ENCODE results near the gene UNC13B. TPM values are rescaled to one million over a fixed set of nuclear protein-coding genes. Genes with fewer than 3 reads are reported as not detected.

Gene UNC13B
- total RNA-seq, 1 donor = 25.3 TPM

DNA sequence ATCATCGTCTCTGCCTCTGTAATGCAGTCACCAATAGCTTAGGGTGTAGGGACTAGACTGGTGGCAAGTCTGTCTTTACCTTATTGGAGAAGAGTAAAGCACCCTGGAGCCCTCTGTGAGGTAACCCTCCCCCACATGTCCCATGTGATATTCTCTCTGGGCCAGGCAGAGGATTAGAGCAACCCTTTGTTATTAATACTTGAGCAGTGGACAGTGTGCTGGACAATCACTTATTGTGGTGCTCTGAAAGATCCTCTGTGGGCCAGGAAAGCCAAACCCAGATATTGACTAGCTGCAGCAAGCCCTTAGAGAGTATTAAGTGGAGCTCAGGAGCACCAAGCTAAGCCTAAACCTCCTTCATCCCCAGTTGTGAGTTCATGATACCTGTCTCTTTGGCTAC lies 188.4 kb downstream of the UNC13B start:
- H3K4me2 ChIP-seq (ENCODE audit: insufficient read depth, low read length) = peak overlapping the region; percentile 52
- DNase-seq (ENCODE audit: insufficient read length, low spot score, missing footprints) = no peak

DNA sequence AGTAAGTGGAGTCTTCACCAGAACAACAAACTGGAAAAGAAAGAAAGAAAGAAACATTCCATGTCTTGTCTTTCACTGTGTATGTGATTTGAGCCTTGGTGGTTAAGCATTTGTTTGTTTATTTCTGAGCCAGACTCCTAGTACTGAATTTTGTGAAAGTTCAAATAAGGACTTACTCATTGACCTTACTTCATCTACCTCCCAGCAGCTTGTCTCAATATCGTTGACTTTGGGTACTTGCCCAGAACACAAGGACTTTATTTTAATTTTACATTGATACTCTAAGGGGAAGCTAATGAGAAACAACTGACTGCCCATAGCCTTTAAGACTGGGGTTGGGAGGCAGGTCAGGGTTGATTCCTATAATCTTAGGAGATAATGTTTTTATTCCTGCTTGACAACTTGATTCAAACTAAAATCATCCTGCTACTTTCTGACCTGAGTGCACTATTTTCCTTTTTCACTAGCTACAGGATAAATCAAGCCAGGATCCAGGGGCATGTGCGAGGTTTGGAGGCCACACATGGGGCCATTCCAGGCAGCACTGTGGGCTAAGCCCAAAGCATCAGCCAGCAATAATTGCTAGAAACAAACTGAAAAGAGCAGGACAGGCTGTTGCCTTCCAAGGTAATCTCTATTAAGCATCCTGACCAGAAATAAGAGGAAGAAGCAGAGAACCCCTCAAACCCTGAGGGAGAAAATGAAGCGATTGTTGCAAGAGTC lies 189.2 kb downstream of the UNC13B start:
- no peak overlapping the region for H2AFZ ChIP-seq (ENCODE audit: low read length)
- no peaks in the 10 kb centered on the region for H4K20me1 ChIP-seq (ENCODE audit: insufficient read depth, low read length)
- no peaks in the 10 kb centered on the region for H3K79me2 ChIP-seq (ENCODE audit: insufficient read depth, low read length)
- H3K9me3 ChIP-seq (ENCODE audit: low read depth, low read length) = no peaks in the 10 kb centered on the region
- H3K36me3 ChIP-seq (ENCODE audit: insufficient read depth, low read length) = no peaks in the 10 kb centered on the region
- DNase-seq (ENCODE audit: insufficient read length, low spot score, missing footprints) = no peak
- peak overlapping the region; percentile 52 for H3K4me2 ChIP-seq (ENCODE audit: insufficient read depth, low read length)
- H3K27me3 ChIP-seq (ENCODE audit: insufficient read depth, low read length) = no peaks in the 10 kb centered on the region
- no peak for TF ChIP-seq CTCF (IDR thresholded peaks at IDR 0.05; ENCODE audit: extremely low read depth, low read depth, low read length)
- no peak overlapping the region for H3K4me3 ChIP-seq (ENCODE audit: insufficient read depth, low read length)
- H3K4me1 ChIP-seq (ENCODE audit: insufficient read depth, low read length) = peaks cover 26% of the 10 kb centered on the region
- peak overlapping the region; percentile 7 for H3K27ac ChIP-seq (ENCODE audit: low read depth, low read length)

More for the DNA sequence above, 188.4 kb downstream of the UNC13B start:
- no peaks in the 10 kb centered on the region for H3K9me3 ChIP-seq (ENCODE audit: low read depth, low read length)
- TF ChIP-seq CTCF (IDR thresholded peaks at IDR 0.05; ENCODE audit: extremely low read depth, low read depth, low read length) = no peak
- no peak overlapping the region for H3K4me3 ChIP-seq (ENCODE audit: insufficient read depth, low read length)
- H3K36me3 ChIP-seq (ENCODE audit: insufficient read depth, low read length) = no peaks in the 10 kb centered on the region
- no peaks in the 10 kb centered on the region for H4K20me1 ChIP-seq (ENCODE audit: insufficient read depth, low read length)
- no peaks in the 10 kb centered on the region for H3K27me3 ChIP-seq (ENCODE audit: insufficient read depth, low read length)
- H2AFZ ChIP-seq (ENCODE audit: low read length) = no peak overlapping the region
- H3K79me2 ChIP-seq (ENCODE audit: insufficient read depth, low read length) = no peaks in the 10 kb centered on the region
- peak overlapping the region; percentile 7 for H3K27ac ChIP-seq (ENCODE audit: low read depth, low read length)
- peaks cover 26% of the 10 kb centered on the region for H3K4me1 ChIP-seq (ENCODE audit: insufficient read depth, low read length)

GRCh38 chr9:35353731-35354365 lies 192.0 kb downstream of the UNC13B start:
- Histone ChIP-seq H4K20me1 (ENCODE audit: insufficient read depth, low read length) (no peaks in the 10 kb centered on the region), H3K79me2 (ENCODE audit: insufficient read depth, low read length) (no peaks in the 10 kb centered on the region), H3K27ac (ENCODE audit: low read depth, low read length) (no peak overlapping the region), H3K27me3 (ENCODE audit: insufficient read depth, low read length) (no peaks in the 10 kb centered on the region), H3K4me3 (ENCODE audit: insufficient read depth, low read length) (no peak overlapping the region), H3K36me3 (ENCODE audit: insufficient read depth, low read length) (no peaks in the 10 kb centered on the region), H3K4me2 (ENCODE audit: insufficient read depth, low read length) (no peak overlapping the region), H3K9me3 (ENCODE audit: low read depth, low read length) (no peaks in the 10 kb centered on the region), H3K4me1 (ENCODE audit: insufficient read depth, low read length) (peaks cover 26% of the 10 kb centered on the region), H2AFZ (ENCODE audit: low read length) (no peak overlapping the region)
- no peak for TF ChIP-seq CTCF (IDR thresholded peaks at IDR 0.05; ENCODE audit: extremely low read depth, low read depth, low read length)
- no peak for DNase-seq (ENCODE audit: insufficient read length, low spot score, missing footprints)

- no peak for TF ChIP-seq CTCF (IDR thresholded peaks at IDR 0.05; ENCODE audit: extremely low read depth, low read depth, low read length)
- H3K4me1 ChIP-seq (ENCODE audit: insufficient read depth, low read length) = peaks cover 8% of the 10 kb centered on the region
- H3K79me2 ChIP-seq (ENCODE audit: insufficient read depth, low read length) = no peaks in the 10 kb centered on the region
- no peaks in the 10 kb centered on the region for H3K9me3 ChIP-seq (ENCODE audit: low read depth, low read length)
- H3K4me2 ChIP-seq (ENCODE audit: insufficient read depth, low read length) = no peak overlapping the region
- DNase-seq (ENCODE audit: insufficient read length, low spot score, missing footprints) = no peak
- no peaks in the 10 kb centered on the region for H4K20me1 ChIP-seq (ENCODE audit: insufficient read depth, low read length)
- H2AFZ ChIP-seq (ENCODE audit: low read length) = no peak overlapping the region
- no peaks in the 10 kb centered on the region for H3K36me3 ChIP-seq (ENCODE audit: insufficient read depth, low read length)
- no peaks in the 10 kb centered on the region for H3K27me3 ChIP-seq (ENCODE audit: insufficient read depth, low read length)
- H3K4me3 ChIP-seq (ENCODE audit: insufficient read depth, low read length) = no peak overlapping the region
- no peak overlapping the region for H3K27ac ChIP-seq (ENCODE audit: low read depth, low read length)
Measured at GRCh38 chr9:35355939-35356338, 194.1 kb downstream of the UNC13B start.
